ENCODE results near the gene FEV.

DNA sequence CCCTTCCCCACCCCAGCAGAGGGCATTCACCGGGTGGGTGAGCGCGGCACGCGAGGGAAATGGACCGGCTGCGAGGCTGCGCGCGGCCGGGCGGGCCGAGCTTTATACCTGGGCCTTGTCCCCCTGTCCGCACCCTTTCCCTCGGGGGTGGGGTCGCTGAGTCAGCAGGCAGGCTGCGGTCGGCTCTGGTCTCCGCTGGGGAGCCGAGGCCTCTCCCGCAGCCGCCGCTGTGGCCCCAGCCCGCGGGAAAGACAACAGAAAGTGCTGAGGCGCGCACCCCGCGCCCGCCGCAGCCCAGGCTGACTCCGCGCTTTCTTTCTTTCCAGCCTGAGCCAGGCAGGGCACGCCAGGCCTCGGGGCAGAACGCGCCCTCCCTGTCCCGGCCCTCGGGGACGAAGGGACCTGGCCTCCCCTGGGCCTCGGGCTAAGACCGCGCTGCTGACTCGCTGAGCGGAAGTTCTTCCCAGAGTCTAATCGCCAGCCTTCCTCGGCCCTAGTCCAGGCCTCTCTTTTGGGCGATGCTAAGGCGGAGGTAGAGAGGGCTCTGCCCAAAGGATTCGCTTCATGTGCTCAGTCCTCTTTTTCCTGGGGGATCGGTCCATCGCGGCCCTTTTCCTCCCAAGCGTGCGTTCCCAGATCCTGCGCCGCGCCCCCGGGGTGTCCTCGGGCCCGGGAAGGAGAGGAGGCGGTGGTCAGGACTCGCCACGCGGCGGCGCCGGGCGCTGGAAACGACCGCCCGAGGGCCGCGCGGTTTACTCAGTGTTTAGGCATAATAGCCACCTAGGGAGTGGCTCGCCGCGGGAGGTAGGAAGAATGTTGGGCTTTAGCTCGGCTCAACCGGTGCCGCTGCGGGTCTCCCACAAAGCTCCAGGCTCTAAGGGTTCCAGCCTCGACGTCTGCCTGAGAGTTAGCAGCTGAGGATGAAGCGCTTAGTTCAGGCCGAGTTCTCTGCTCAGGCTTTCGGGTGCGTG, 8.6 kb upstream of the FEV start, which contains the start of gene CRYBA2:
- TF ChIP-seq, protein P1, sequence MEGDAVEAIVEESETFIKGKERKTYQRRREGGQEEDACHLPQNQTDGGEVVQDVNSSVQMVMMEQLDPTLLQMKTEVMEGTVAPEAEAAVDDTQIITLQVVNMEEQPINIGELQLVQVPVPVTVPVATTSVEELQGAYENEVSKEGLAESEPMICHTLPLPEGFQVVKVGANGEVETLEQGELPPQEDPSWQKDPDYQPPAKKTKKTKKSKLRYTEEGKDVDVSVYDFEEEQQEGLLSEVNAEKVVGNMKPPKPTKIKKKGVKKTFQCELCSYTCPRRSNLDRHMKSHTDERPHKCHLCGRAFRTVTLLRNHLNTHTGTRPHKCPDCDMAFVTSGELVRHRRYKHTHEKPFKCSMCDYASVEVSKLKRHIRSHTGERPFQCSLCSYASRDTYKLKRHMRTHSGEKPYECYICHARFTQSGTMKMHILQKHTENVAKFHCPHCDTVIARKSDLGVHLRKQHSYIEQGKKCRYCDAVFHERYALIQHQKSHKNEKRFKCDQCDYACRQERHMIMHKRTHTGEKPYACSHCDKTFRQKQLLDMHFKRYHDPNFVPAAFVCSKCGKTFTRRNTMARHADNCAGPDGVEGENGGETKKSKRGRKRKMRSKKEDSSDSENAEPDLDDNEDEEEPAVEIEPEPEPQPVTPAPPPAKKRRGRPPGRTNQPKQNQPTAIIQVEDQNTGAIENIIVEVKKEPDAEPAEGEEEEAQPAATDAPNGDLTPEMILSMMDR (IDR thresholded peaks at IDR 0.05; ENCODE audit: low read length) = no peak
- TF ChIP-seq EZH2 (optimal IDR thresholded peaks at IDR 0.05; ENCODE audit: low read depth, low read length) = no peak
- TF ChIP-seq EZH2phosphoT487 (IDR thresholded peaks at IDR 0.05; ENCODE audit: low read length) = no peak
